Stomach smooth muscle (tissue), 2 donors: ENCODE results near the gene SKAP1.

ENCODE experiments used
- H3K27ac ChIP-seq: one replicate; pipeline ENCODE4 v1.7.0; 2013; ENCODE audit warnings: mild to moderate bottlenecking, low read length, inconsistent platforms
- H3K27me3 ChIP-seq, 2 donors: one replicate each; pipeline ENCODE4 v1.7.0; 2013; ENCODE audit warnings: low read length in 2 of 2; ENCODE audit not compliant: insufficient read depth in 2 of 2, control insufficient read depth in 1 of 2
- H3K36me3 ChIP-seq, 2 donors: one replicate each; pipeline ENCODE4 v1.7.0; 2013; ENCODE audit warnings: low read length in 2 of 2; ENCODE audit not compliant: control insufficient read depth in 2 of 2, insufficient read depth in 2 of 2
- H3K4me1 ChIP-seq: one replicate; pipeline ENCODE4 v1.7.0; 2013; ENCODE audit warnings: low read length; ENCODE audit not compliant: control insufficient read depth, insufficient read depth
- H3K4me3 ChIP-seq, 2 donors: one replicate each; pipeline ENCODE4 v1.7.0; 2013; ENCODE audit warnings: low read length in 2 of 2
- H3K9ac ChIP-seq, 2 donors: one replicate each; pipeline ENCODE4 v1.7.0; 2013; ENCODE audit warnings: low read length in 2 of 2, mild to moderate bottlenecking in 1 of 2
- H3K9me3 ChIP-seq, 2 donors: one replicate each; pipeline ENCODE4 v1.7.0; 2013; ENCODE audit warnings: low read length in 2 of 2; ENCODE audit not compliant: control insufficient read depth in 2 of 2
- donor health status: healthy.
- donor health status: Pancreatic carcinoma.

Gene SKAP1

GRCh38 chr17:48144976-48145798 lies 284.8 kb downstream of the SKAP1 start:
- H3K27ac ChIP-seq: no peak overlapping the region
- H3K9ac ChIP-seq: no peak overlapping the region
- H3K36me3 ChIP-seq: no peaks in the 10 kb centered on the region
- no peaks in the 10 kb centered on the region for H3K4me1 ChIP-seq
- no peak overlapping the region for H3K4me3 ChIP-seq
- H3K9me3 ChIP-seq: no peaks in the 10 kb centered on the region
- H3K27me3 ChIP-seq: peaks cover 25 to 29% of the 10 kb centered on the region in 2 donors

- H3K27me3 ChIP-seq: peaks cover 19 to 22% of the 10 kb centered on the region in 2 donors
- H3K9ac ChIP-seq: no peak overlapping the region
- no peak overlapping the region for H3K4me3 ChIP-seq
- H3K4me1 ChIP-seq: no peaks in the 10 kb centered on the region
- no peak overlapping the region for H3K27ac ChIP-seq
- no peaks in the 10 kb centered on the region for H3K9me3 ChIP-seq
- no peaks in the 10 kb centered on the region for H3K36me3 ChIP-seq
These were observed 285.8 kb downstream of the SKAP1 start for GRCh38 chr17:48144231-48144630.

- no peaks in the 10 kb centered on the region for H3K4me1 ChIP-seq
- no peak overlapping the region for H3K4me3 ChIP-seq
- peaks cover 15 to 18% of the 10 kb centered on the region in 2 donors for H3K27me3 ChIP-seq
- H3K27ac ChIP-seq: no peak overlapping the region
- no peak overlapping the region for H3K9ac ChIP-seq
- no peaks in the 10 kb centered on the region for H3K36me3 ChIP-seq
- no peaks in the 10 kb centered on the region for H3K9me3 ChIP-seq
These were observed 286.4 kb downstream of the SKAP1 start for GRCh38 chr17:48143629-48144028.

- H3K9ac ChIP-seq: no peak overlapping the region
- H3K4me1 ChIP-seq: no peaks in the 10 kb centered on the region
- H3K36me3 ChIP-seq: no peaks in the 10 kb centered on the region
- no peak overlapping the region for H3K27ac ChIP-seq
- H3K4me3 ChIP-seq: no peak overlapping the region
- H3K27me3 ChIP-seq: peaks cover 5 to 7% of the 10 kb centered on the region in 2 donors
- no peaks in the 10 kb centered on the region for H3K9me3 ChIP-seq
These were observed 290.1 kb downstream of the SKAP1 start for GRCh38 chr17:48139944-48140343.

GRCh38 chr17:48137656-48138055 lies 292.4 kb downstream of the SKAP1 start:
- no peaks in the 10 kb centered on the region for H3K9me3 ChIP-seq

GRCh38 chr17:48134912-48135480 lies 295.0 kb downstream of the SKAP1 start:
- no peak overlapping the region for H3K4me3 ChIP-seq
- H3K27ac ChIP-seq: no peak overlapping the region
- peaks cover 2% of the 10 kb centered on the region for H3K4me1 ChIP-seq
- H3K9me3 ChIP-seq: no peaks in the 10 kb centered on the region
- no peaks in the 10 kb centered on the region for H3K36me3 ChIP-seq
- no peaks in the 10 kb centered on the region for H3K27me3 ChIP-seq
- no peak overlapping the region for H3K9ac ChIP-seq

More at GRCh38 chr17:48137656-48138055, 292.4 kb downstream of the SKAP1 start:
- Histone ChIP-seq H3K36me3 (no peaks in the 10 kb centered on the region), H3K9ac (no peak overlapping the region), H3K4me3 (no peak overlapping the region), H3K27ac (no peak overlapping the region), H3K4me1 (no peaks in the 10 kb centered on the region), H3K27me3 (no peaks in the 10 kb centered on the region)

- H3K4me1 ChIP-seq: peaks cover 2% of the 10 kb centered on the region
- H3K4me3 ChIP-seq: no peak overlapping the region
- no peaks in the 10 kb centered on the region for H3K27me3 ChIP-seq
- H3K36me3 ChIP-seq: no peaks in the 10 kb centered on the region
- no peak overlapping the region for H3K9ac ChIP-seq
- no peaks in the 10 kb centered on the region for H3K9me3 ChIP-seq
- no peak overlapping the region for H3K27ac ChIP-seq
These were observed 297.6 kb downstream of the SKAP1 start for GRCh38 chr17:48132385-48132784.

GRCh38 chr17:48131216-48131824 lies 298.7 kb downstream of the SKAP1 start:
- no peaks in the 10 kb centered on the region for H3K9me3 ChIP-seq
- no peaks in the 10 kb centered on the region for H3K27me3 ChIP-seq
- peaks cover 2% of the 10 kb centered on the region for H3K4me1 ChIP-seq
- no peak overlapping the region for H3K9ac ChIP-seq
- no peak overlapping the region for H3K27ac ChIP-seq
- no peak overlapping the region for H3K4me3 ChIP-seq
- H3K36me3 ChIP-seq: peaks cover 0 to 6% of the 10 kb centered on the region in 2 donors

- peaks cover 0 to 8% of the 10 kb centered on the region in 2 donors for H3K36me3 ChIP-seq
- no peak overlapping the region for H3K4me3 ChIP-seq
- H3K27ac ChIP-seq: no peak overlapping the region
- no peaks in the 10 kb centered on the region for H3K9me3 ChIP-seq
- H3K27me3 ChIP-seq: no peaks in the 10 kb centered on the region
- peaks cover 2% of the 10 kb centered on the region for H3K4me1 ChIP-seq
- no peak overlapping the region for H3K9ac ChIP-seq
These were observed 300.0 kb downstream of the SKAP1 start for GRCh38 chr17:48129981-48130380.

GRCh38 chr17:48128400-48128799 lies 301.6 kb downstream of the SKAP1 start:
- no peak overlapping the region for H3K4me3 ChIP-seq
- peaks cover 2 to 8% of the 10 kb centered on the region in 2 donors for H3K36me3 ChIP-seq
- H3K27ac ChIP-seq: no peak overlapping the region

More at GRCh38 chr17:48128400-48128799, 301.6 kb downstream of the SKAP1 start:
- H3K4me1 ChIP-seq: peaks cover 2% of the 10 kb centered on the region
- no peaks in the 10 kb centered on the region for H3K9me3 ChIP-seq
- no peaks in the 10 kb centered on the region for H3K27me3 ChIP-seq
- no peak overlapping the region for H3K9ac ChIP-seq
